ENCODE data around the gene PITPNM3. TPM values are rescaled to one million over a fixed set of nuclear protein-coding genes. Genes with fewer than 3 reads are reported as not detected.

The PITPNM3 gene
- total RNA-seq, 4 donors from 2014 or later, result 12.7 to 51.6 (median 29.7) TPM

DNA sequence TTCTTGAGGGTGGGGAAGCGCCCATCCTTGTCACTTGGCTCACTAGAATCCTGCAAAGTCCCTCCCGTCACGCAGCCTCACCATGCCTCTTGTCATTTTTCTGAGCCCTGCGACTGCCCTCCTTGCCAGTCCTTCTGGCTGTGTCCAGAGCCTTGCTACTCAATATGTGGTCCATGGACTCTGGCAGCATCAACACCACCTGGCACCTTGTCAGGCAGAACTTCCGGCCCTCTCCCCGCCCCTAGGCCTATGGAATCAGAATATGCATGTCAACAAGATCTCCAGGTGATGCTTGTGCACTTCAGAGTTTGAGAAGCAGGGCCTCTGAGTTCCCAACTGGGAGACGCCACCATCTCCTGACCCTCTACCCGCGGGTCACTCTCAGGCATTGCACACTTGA lies 100.0 kb downstream of the PITPNM3 start:
- in situ Hi-C loops (cut with MboI; ENCODE audit: low pct_ligation_motif_present in 1 of 4, low pct_unique_long_range_greater_than_20kb in 1 of 4, low sequenced_read_pairs in 3 of 4), result loop anchor here in 3 of 4 donors (25.0 kb wide), 1 partner anchor 181 kb away; the partner anchor contains the start of genes KIAA0753 (in 3 of the 3) and TXNDC17 (in 3 of the 3)

GRCh38 chr17:6455321-6455705 lies 101.0 kb downstream of the PITPNM3 start:
- Histone ChIP-seq H3K4me3 (peak overlapping the region in 2 of 4 donors; percentile 12 to 27), H3K27ac (peak overlapping the region in 1 of 4 donors; percentile 64), H3K36me3 (no peaks in the 10 kb centered on the region), H3K9me3 (no peaks in the 10 kb centered on the region), H3K27me3 (peaks cover 5% of the 10 kb centered on the region), H3K4me1 (peaks cover 0 to 21% (median 16%) of the 10 kb centered on the region in 4 donors)
- no peak for TF ChIP-seq POLR2A (IDR thresholded peaks at IDR 0.05)
- no peak for TF ChIP-seq POLR2AphosphoS5 (IDR thresholded peaks at IDR 0.05)
- TF ChIP-seq CTCF (IDR thresholded peaks at IDR 0.05), result no peak
- no peak for TF ChIP-seq EP300 (IDR thresholded peaks at IDR 0.05; ENCODE audit: low read depth)
- in situ Hi-C loops (cut with MboI; ENCODE audit: low pct_ligation_motif_present in 1 of 4, low pct_unique_long_range_greater_than_20kb in 1 of 4, low sequenced_read_pairs in 3 of 4), result loop anchor here in 3 of 4 donors (25.0 kb wide), 1 partner anchor 182 kb away; the partner anchor contains the start of genes KIAA0753 (in 3 of the 3) and TXNDC17 (in 3 of the 3)
- intact Hi-C loops (cut with DNase I; ENCODE audit: low total_unique reads), result no loop called here
- peak; percentile 62 for DNase-seq
- no CpG with 5 or more reads among the region's 35 CpGs for WGBS, 2 donors (ENCODE audit: low coverage in 1 of 2)

More for the DNA sequence above, 100.0 kb downstream of the PITPNM3 start:
- peaks cover 0 to 21% (median 16%) of the 10 kb centered on the region in 4 donors for H3K4me1 ChIP-seq
- no peaks in the 10 kb centered on the region for H3K36me3 ChIP-seq
- peak overlapping the region in 2 of 4 donors; percentile 56 to 65 for H3K27ac ChIP-seq
- 87% methylated on average over 9 of the region's 9 CpGs; no CpG with 5 or more reads in 1 of the 2 donors for WGBS, 2 donors (ENCODE audit: low coverage in 1 of 2)
- H3K9me3 ChIP-seq, result no peaks in the 10 kb centered on the region
- intact Hi-C loops (cut with DNase I; ENCODE audit: low total_unique reads), result no loop called here
- TF ChIP-seq POLR2AphosphoS5 (IDR thresholded peaks at IDR 0.05), result no peak
- peaks cover 5% of the 10 kb centered on the region for H3K27me3 ChIP-seq
- no peak overlapping the region for H3K4me3 ChIP-seq
- no peak for DNase-seq

- Histone ChIP-seq H3K9me3 (no peaks in the 10 kb centered on the region), H3K4me3 (peak overlapping the region in 2 of 4 donors; percentile 12 to 27), H3K27me3 (peaks cover 5% of the 10 kb centered on the region), H3K36me3 (no peaks in the 10 kb centered on the region), H3K27ac (peak overlapping the region in 1 of 4 donors; percentile 64), H3K4me1 (peaks cover 0 to 21% (median 16%) of the 10 kb centered on the region in 4 donors)
- WGBS, 2 donors (ENCODE audit: low coverage in 1 of 2), result 69% methylated on average over 29 of the region's 35 CpGs; no CpG with 5 or more reads in 1 of the 2 donors
- no peak for DNase-seq
- in situ Hi-C loops (cut with MboI; ENCODE audit: low pct_ligation_motif_present in 1 of 4, low pct_unique_long_range_greater_than_20kb in 1 of 4, low sequenced_read_pairs in 3 of 4), result loop anchor here in 3 of 4 donors (25.0 kb wide), 1 partner anchor 183 kb away; the partner anchor contains the start of genes KIAA0753 (in 3 of the 3) and TXNDC17 (in 3 of the 3)
- intact Hi-C loops (cut with DNase I; ENCODE audit: low total_unique reads), result no loop called here
- TF ChIP-seq EP300 (IDR thresholded peaks at IDR 0.05; ENCODE audit: low read depth) (no peak), POLR2A (IDR thresholded peaks at IDR 0.05) (no peak), POLR2AphosphoS5 (IDR thresholded peaks at IDR 0.05) (no peak), CTCF (IDR thresholded peaks at IDR 0.05) (no peak)
These were observed 101.6 kb downstream of the PITPNM3 start for GRCh38 chr17:6454495-6455320.

- TF ChIP-seq POLR2AphosphoS5 (IDR thresholded peaks at IDR 0.05), result no peak
- no peak for TF ChIP-seq EP300 (IDR thresholded peaks at IDR 0.05; ENCODE audit: low read depth)
- no peak for TF ChIP-seq CTCF (IDR thresholded peaks at IDR 0.05)
- no peak for TF ChIP-seq POLR2A (IDR thresholded peaks at IDR 0.05)
- H3K36me3 ChIP-seq, result no peaks in the 10 kb centered on the region
- in situ Hi-C loops (cut with MboI; ENCODE audit: low pct_ligation_motif_present in 1 of 4, low pct_unique_long_range_greater_than_20kb in 1 of 4, low sequenced_read_pairs in 3 of 4) (loop anchor here in 3 of 4 donors (25.0 kb wide), 1 partner anchor 184 kb away; the partner anchor contains the start of genes KIAA0753 (in 3 of the 3) and TXNDC17 (in 3 of the 3)), intact Hi-C loops (cut with DNase I; ENCODE audit: low total_unique reads) (no loop called here)
- H3K4me1 ChIP-seq, result peaks cover 0 to 21% (median 15%) of the 10 kb centered on the region in 4 donors
- no peaks in the 10 kb centered on the region for H3K9me3 ChIP-seq
- H3K27me3 ChIP-seq, result peaks cover 5% of the 10 kb centered on the region
- DNase-seq, result no peak
- no peak overlapping the region for H3K27ac ChIP-seq
- 76 to 100% methylated on average over 1 to 12 of the region's 14 CpGs for WGBS, 2 donors (ENCODE audit: low coverage in 1 of 2)
- no peak overlapping the region for H3K4me3 ChIP-seq
These were observed 102.9 kb downstream of the PITPNM3 start for GRCh38 chr17:6453279-6454024.

All from transverse colon (tissue), 4 donors.